Activated naive CD8-positive, alpha-beta T cell treated with anti-CD3 and anti-CD28 coated beads for 36 hours (primary cell): ENCODE measurements around the gene CDH24. TPM values are rescaled to one million over a fixed set of nuclear protein-coding genes. Genes with fewer than 3 reads are reported as not detected.

ENCODE experiments used
- DNase-seq: peaks from one replicate; pipeline ENCODE4 v3.0.0; 2021
- H3K27ac Mint-ChIP-seq: one replicate; pipeline ENCODE4 v1.8.0; 2022; ENCODE audit warnings: mild to moderate bottlenecking, moderate library complexity, mixed read lengths
- H3K27me3 Mint-ChIP-seq: one replicate; pipeline ENCODE4 v1.8.0; 2022; ENCODE audit warnings: mild to moderate bottlenecking, mixed read lengths
- H3K36me3 Mint-ChIP-seq: one replicate; pipeline ENCODE4 v1.8.0; 2021; ENCODE audit warnings: mild to moderate bottlenecking, mixed read lengths
- H3K4me1 Mint-ChIP-seq: one replicate; pipeline ENCODE4 v1.8.0; 2021; ENCODE audit warnings: mixed read lengths
- H3K4me3 Mint-ChIP-seq: one replicate; pipeline ENCODE4 v1.8.0; 2022; ENCODE audit warnings: mild to moderate bottlenecking, moderate library complexity, mixed read lengths
- H3K9me3 Mint-ChIP-seq: one replicate; pipeline ENCODE4 v1.8.0; 2022; ENCODE audit warnings: mixed read lengths
- total RNA-seq, 2 experiments: library from RNA; stranded (reverse); gene quantifications; one replicate each; pipeline ENCODE4 v1.2.3, GENCODE V29; 2021

Gene CDH24, protein sequence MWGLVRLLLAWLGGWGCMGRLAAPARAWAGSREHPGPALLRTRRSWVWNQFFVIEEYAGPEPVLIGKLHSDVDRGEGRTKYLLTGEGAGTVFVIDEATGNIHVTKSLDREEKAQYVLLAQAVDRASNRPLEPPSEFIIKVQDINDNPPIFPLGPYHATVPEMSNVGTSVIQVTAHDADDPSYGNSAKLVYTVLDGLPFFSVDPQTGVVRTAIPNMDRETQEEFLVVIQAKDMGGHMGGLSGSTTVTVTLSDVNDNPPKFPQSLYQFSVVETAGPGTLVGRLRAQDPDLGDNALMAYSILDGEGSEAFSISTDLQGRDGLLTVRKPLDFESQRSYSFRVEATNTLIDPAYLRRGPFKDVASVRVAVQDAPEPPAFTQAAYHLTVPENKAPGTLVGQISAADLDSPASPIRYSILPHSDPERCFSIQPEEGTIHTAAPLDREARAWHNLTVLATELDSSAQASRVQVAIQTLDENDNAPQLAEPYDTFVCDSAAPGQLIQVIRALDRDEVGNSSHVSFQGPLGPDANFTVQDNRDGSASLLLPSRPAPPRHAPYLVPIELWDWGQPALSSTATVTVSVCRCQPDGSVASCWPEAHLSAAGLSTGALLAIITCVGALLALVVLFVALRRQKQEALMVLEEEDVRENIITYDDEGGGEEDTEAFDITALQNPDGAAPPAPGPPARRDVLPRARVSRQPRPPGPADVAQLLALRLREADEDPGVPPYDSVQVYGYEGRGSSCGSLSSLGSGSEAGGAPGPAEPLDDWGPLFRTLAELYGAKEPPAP
- under 1 TPM; 0.49 to 0.52 TPM for total RNA-seq

DNA sequence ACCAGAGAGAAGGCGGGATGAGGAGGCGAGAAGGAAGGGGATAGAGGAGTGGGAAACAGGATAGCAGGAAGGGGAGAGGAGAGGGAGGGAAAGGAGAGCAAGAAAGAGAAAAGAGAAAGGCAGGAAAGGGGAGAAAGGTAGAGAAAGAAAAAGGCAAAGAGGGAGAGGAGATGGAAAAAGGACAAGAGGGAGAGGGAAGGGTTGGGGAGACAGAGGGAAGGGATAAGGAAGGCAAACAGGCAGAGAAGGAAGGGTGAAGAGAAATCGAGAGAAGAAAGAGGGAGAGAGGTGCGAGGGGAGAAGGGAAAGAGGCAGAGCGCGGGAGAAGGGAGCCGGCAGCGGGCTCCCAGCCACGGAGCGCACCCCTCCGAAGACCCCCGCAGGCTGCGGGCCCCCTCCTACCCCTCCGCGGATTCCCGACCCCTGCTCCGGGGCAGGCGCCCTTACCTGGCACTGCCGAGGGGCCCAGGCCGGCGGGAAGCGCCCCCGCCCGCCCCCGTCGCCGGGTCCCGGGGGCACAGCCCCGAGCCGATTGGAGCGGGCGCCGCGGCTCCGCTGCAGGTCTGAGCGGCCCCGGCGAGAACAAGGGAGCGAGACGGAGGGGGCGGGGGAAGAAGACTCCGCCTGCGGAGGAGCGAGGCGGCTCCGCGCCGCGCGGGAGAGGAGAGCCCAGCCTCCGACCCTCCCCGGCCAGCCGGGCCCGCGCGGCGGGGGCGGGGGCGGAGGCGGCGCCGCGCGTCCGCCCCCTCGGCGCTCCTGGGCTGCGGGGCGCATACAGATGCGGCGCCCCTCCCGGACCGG, at the start of gene CDH24:
Gene CDH24 (minus strand): TSS at position 565 of the 801 bp plus-strand sequence. CDS start 1,787 bp downstream, outside the sequence.
- peak; percentile 81 for DNase-seq
- peak within 1 kb of the TSS; percentile 80 for H3K4me3 Mint-ChIP-seq
- peak within 1 kb of the TSS; percentile 74 for H3K27ac Mint-ChIP-seq
- no peaks in the 10 kb centered on the region for H3K9me3 Mint-ChIP-seq
- H3K27me3 Mint-ChIP-seq, result peaks cover 13% of the 10 kb centered on the region
- peaks cover 17% of the 10 kb centered on the region for H3K4me1 Mint-ChIP-seq
- peaks cover 8% of the 10 kb centered on the region for H3K36me3 Mint-ChIP-seq

DNA sequence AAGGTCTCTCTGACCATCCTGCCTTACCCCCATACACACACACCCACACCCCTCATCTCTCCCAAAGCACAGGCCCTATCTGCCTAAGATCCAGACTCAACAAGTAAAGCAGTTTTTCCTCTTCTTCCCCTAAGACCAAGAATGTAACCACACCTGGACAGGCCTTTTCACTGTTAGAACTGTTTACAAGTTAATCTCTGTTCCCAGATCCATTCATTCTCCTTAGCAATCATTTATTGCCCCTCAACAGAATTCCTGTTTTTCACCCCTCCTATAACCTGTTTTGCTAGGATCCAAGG, 49.4 kb upstream of the CDH24 start:
- Mint-ChIP-seq H3K4me1 (no peaks in the 10 kb centered on the region), H3K4me3 (no peak overlapping the region), H3K36me3 (no peaks in the 10 kb centered on the region), H3K9me3 (no peaks in the 10 kb centered on the region), H3K27me3 (no peaks in the 10 kb centered on the region), H3K27ac (no peak overlapping the region)
- no peak for DNase-seq

DNA sequence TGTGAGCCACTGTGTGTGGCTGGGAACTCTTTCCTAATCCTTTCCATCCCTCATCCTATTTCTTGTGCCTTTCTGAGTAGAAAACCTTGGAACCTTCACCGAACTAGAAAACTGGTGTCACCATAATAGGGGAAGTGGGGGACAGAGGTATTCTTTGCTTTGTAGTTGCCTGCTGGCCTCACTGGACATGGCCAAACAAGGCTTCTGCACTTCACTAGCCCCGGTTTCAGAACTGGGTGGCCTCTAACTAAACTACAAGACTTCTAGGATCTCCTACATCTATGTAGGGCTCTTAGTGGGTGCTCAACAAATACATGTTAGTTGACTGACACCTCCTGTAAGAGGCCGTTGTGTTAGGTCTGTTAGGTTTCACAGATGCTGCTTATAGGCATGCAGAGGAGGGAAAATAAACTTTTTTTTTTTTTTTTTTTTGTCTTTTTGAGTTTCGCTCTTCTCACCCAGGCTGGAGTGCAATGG, 48.1 kb upstream of the CDH24 start:
- Mint-ChIP-seq H3K9me3 (no peaks in the 10 kb centered on the region), H3K4me1 (no peaks in the 10 kb centered on the region), H3K27ac (no peak overlapping the region), H3K4me3 (no peak overlapping the region), H3K36me3 (no peaks in the 10 kb centered on the region), H3K27me3 (no peaks in the 10 kb centered on the region)
- no peak for DNase-seq

DNA sequence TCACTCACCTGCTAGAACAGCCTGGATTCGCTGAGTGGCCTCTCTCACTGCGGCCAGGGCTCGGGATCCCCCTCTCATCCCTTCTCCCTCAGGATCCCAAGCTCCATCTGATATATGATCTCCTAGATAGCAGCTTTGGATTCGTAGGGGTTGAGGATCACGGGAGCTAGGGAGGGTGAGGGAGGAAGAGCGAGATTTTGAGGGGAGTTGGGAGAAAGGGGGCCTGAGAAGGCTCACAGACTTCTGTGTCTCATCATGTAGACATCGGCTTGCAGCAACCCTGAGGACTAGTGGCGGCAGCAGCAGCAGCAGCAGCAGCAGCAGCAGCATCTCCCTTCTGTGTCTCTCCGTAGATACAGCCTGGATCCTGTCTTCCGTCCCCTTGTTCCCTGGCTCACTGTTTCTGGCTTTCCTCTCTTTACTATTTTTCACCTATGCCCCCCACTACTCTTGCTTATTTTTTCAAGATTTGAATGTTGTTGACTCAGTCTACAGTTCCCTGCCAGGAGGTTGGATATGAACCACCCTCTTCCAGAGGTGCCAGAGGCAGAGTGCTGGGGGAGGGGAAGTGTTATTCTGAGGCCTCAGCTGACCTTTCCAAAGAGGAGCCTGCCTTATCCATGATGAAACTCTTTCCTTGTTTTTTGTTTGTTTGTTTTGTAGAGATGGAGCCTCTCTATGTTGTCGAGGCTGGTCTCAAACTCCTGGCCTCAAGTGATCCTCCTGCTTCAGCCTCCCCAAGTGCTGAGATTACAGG, 47.4 kb upstream of the CDH24 start, which contains the start of gene CIROP:
Gene CIROP (minus strand): TSS at position 399 of the 757 bp plus-strand sequence. CDS start 69 bp downstream, at position 330.
- Mint-ChIP-seq H3K27ac (no peak within 1 kb of the TSS), H3K27me3 (no peaks in the 10 kb centered on the region), H3K4me1 (no peaks in the 10 kb centered on the region), H3K36me3 (no peaks in the 10 kb centered on the region), H3K4me3 (no peak within 1 kb of the TSS), H3K9me3 (no peaks in the 10 kb centered on the region)
- DNase-seq, result no peak

DNA sequence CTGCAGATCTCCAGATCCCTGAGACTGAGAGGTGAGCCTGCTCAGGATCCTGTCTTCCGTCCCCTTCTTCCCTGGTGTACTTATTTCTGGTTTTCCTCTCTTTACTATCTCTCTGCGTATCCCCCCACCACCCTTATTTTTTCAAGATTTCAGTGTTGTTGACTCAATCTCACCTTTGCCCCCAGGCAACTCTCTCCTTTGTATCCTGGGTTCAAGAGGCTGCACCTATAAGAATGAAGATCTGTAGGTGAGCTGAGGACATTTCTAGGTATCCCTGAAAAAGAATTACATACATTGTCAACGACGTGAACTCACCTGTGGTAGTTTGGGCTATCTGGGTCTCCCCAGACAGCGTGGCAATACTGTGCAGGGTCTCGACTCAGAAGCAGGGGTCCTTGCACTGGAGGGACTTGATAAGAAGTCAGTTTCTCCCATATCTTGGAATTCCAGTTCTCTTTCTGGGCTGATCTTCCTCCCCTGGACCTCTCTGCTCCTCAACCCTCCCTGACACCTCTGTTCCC, 46.8 kb upstream of the CDH24 start:
- Mint-ChIP-seq H3K27ac (no peak overlapping the region), H3K4me1 (no peaks in the 10 kb centered on the region), H3K4me3 (no peak overlapping the region), H3K9me3 (no peaks in the 10 kb centered on the region), H3K27me3 (no peaks in the 10 kb centered on the region), H3K36me3 (peaks cover 2% of the 10 kb centered on the region)
- DNase-seq, result no peak

DNA sequence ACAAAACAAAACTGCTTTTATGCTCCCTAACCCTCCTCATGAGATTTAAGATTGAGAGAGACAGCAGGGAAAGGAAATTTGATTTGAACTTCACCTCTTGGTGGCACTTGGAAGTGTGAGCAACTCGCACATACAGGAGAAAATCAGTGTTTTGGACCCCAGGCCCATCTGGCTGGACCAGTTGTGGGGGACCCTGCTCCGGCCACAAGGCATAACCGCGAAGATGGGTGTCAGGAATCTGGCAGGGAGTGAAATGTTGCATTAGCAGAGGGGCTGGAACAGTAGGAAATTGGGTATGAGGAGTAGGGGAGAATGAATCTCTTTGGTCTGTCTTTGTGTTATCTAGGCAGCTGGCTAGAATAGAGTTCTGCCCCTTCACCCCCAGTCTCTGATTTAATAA, 46.3 kb upstream of the CDH24 start:
- Mint-ChIP-seq H3K27me3 (no peaks in the 10 kb centered on the region), H3K27ac (no peak overlapping the region), H3K4me1 (no peaks in the 10 kb centered on the region)

DNA sequence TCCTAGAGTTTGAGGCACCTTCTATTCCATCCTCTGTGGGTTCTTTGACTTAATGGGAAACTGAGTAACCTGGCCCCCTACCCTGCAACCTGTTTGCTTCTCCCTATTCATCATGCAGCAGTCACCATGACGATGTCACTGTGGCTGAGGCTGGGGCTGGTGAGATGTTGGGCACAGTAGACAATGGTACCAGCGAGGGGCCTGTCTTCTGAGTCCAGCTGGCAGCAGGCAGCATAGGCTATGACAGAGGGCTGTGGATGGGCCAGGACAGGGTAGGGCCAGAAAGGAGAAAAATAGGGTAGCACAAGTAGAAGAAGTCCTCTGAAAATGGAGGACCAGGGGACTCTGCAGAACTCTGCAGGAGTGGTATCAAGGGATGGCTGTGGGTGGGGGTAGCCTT, 45.5 kb upstream of the CDH24 start:
- Mint-ChIP-seq H3K27ac (no peak overlapping the region), H3K4me3 (no peak overlapping the region), H3K4me1 (peaks cover under 1% of the 10 kb centered on the region), H3K9me3 (no peaks in the 10 kb centered on the region), H3K27me3 (no peaks in the 10 kb centered on the region), H3K36me3 (peaks cover 8% of the 10 kb centered on the region)
- no peak for DNase-seq

More for the DNA sequence above, 46.3 kb upstream of the CDH24 start:
- no peak overlapping the region for H3K4me3 Mint-ChIP-seq
- H3K36me3 Mint-ChIP-seq, result peaks cover 3% of the 10 kb centered on the region
- no peaks in the 10 kb centered on the region for H3K9me3 Mint-ChIP-seq
- DNase-seq, result no peak

DNA sequence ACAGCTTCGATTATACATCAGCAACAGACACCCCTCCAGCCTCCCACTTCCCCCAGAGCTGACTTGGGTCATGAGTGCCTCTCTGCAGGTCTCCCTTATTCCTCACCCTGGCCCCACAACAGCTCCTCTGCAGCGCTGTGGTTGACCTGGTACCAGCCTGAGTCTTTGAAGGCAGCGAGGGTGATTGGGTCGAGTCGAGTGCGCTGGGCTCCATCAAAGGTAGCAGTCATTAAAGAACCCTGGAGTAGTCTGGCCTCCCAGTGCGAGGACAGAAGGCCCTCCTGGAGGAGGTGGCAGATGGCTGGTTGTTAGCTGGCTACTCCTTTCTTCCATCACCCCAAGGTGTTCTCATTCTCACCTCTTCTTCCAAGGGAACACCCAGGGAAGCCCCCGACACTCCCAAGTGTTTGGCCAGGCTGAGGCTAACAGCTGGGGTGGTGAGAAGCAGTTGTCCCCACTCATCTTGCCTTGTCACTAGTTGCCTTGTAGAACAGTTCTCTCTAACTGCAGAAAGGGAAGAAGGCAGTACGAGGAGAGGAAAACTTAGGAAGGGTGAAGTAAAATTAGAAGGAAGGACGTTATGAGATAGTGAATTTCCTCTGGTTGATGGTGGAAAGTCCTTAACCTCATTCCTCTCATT, 44.8 kb upstream of the CDH24 start:
- no peak for DNase-seq
- Mint-ChIP-seq H3K36me3 (peaks cover 15% of the 10 kb centered on the region), H3K27me3 (no peaks in the 10 kb centered on the region), H3K9me3 (no peaks in the 10 kb centered on the region), H3K27ac (no peak overlapping the region), H3K4me3 (no peak overlapping the region), H3K4me1 (peaks cover 8% of the 10 kb centered on the region)

DNA sequence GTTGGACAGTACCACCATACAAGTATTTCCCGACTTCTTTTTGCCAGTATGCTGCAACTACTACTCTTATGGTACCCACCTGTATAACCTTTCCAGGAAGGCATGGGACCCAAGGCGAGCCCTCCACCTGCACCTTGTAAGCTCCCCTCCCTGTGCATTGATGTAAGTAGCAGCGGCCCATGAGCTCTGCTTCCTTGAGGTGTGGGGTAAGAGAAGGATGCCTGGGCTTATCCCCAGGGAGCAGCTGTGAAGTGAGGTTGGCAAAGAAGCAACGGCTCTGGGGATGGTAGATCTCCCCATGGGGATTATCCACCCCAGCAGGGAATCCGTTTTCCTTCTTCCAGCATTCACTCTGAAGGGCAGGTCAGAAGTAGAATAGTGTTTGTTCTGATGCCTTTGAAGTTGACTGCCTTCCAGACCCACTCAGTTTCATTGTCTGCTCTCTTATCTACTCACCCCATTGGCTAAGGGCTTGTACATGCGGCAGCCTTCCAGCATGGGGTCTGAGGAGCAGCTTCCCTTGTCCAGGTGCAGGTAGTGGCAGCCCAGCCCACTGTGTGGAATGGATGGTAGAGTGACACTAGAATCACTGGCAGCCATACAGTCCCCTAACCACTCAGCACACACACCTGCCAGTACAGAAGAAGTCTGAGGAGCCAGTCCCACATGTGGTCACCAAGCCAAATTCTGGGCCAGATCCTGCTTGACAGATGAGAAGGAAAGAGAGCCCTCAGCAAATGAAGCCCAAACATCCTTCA, 44.1 kb upstream of the CDH24 start:
- no peaks in the 10 kb centered on the region for H3K9me3 Mint-ChIP-seq
- no peaks in the 10 kb centered on the region for H3K27me3 Mint-ChIP-seq
- no peak overlapping the region for H3K4me3 Mint-ChIP-seq
- no peak for DNase-seq
- no peak overlapping the region for H3K27ac Mint-ChIP-seq
- H3K36me3 Mint-ChIP-seq, result peaks cover 22% of the 10 kb centered on the region
- H3K4me1 Mint-ChIP-seq, result peaks cover 15% of the 10 kb centered on the region

DNA sequence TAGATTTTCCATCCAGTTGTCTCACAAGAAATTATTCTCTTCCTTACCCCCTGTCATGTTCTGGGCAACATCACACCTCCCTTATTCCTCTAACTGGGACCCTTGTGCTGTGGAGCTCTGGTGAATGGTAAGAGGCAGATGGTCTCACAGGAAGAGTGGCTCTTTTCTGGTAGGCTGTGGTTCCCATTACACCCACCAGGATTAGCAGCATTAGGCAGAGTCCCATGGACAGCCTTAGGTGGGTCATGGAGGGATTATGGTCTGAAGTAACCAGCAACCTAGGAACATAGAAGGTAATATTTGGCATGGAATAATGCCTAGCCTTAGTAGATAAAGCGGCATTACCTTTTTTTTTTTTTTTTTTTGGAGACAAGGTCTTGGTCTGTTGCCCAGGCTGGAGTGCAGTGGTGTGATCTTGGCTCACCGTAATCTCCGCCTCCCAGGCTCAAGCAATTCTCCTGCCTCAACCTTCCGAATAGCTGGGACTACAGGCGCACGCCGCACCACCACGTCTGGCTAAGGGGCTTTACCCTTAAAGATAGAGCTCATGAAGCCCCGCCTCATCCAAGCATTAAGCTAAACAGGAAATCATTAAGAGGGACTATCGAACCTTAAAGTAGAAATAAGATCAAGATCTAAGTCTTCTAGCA, 42.0 kb upstream of the CDH24 start:
- Mint-ChIP-seq H3K4me3 (no peak overlapping the region), H3K4me1 (peaks cover 15% of the 10 kb centered on the region), H3K36me3 (peaks cover 22% of the 10 kb centered on the region), H3K27ac (no peak overlapping the region), H3K27me3 (no peaks in the 10 kb centered on the region), H3K9me3 (no peaks in the 10 kb centered on the region)
- DNase-seq, result no peak

DNA sequence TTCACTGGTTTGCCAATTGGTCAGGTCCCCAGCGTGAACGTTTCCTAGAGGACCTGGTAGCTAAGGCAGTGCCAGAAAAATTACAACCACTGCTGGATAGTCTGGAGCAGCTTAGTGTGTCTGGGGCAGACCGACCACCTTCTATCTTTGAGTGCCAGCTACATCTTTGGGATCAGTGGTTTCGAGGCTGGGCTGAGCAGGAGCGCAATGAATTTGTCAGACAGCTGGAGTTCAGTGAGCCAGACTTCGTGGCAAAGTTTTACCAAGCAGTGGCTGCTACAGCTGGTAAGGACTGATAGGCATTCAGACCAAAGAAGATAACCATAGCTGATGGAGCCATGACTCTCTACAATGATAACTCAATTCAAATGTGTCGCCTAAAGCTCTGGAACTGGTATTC, 40.5 kb upstream of the CDH24 start:
- DNase-seq, result no peak
- Mint-ChIP-seq H3K9me3 (no peaks in the 10 kb centered on the region), H3K36me3 (peaks cover 22% of the 10 kb centered on the region), H3K4me1 (peaks cover 22% of the 10 kb centered on the region), H3K27ac (no peak overlapping the region), H3K4me3 (no peak overlapping the region), H3K27me3 (no peaks in the 10 kb centered on the region)

DNA sequence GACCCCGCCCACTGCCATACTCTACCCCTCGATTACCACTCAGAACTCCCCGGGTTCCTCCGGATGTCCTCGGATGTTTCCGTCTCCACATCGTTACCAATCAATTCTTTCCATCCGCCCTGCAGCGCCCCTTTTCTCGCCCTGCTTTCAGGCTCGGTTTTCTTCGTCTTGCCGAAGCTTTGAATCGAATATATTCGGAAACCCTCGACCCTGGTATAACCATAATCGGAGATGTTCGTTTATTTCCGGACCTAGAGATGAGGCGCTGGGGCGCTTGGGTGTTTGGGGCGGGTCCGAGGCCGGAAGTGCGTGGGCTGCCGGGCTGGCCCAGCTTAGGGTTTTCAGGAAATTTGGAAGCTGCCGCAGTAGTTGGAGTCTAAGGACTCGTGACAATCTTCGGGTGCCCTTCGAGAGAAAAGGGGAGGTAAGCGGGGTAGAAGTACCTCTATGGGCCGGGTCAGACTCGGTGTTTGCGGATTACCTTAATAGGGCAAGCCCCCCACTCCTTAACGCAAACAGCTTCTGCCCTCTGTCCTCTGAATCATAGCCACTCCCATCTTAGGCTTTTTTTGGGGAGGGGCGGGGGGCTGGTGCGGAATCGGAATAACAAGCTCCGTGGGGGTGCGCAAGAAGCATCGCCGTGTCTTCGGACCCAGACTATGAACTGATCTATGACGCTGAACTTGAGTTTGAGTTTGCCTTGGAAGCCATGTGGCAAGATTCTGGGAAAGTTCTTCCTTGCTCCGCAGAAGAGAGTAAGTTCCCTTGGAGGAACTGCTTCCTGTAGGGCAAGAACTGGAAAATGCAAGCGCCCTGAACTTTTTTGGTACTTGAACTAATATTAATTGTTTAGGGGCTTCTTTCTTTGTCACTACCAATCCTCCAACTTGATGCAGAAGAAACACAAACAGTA, 38.1 kb upstream of the CDH24 start, which contains the start of gene C14orf119:
Gene C14orf119 (plus strand): TSS at position 310 of the 913 bp plus-strand sequence. CDS start 2,154 bp downstream, outside the sequence.
- peak; percentile 98 for DNase-seq
- Mint-ChIP-seq H3K36me3 (peaks cover 31% of the 10 kb centered on the region), H3K27me3 (no peaks in the 10 kb centered on the region), H3K4me3 (no peak within 1 kb of the TSS), H3K9me3 (no peaks in the 10 kb centered on the region), H3K4me1 (peaks cover 30% of the 10 kb centered on the region), H3K27ac (no peak within 1 kb of the TSS)
